PC-9 (cell line): ENCODE results near the gene SERTAD1. TPM values are rescaled to one million over a fixed set of nuclear protein-coding genes. Genes with fewer than 3 reads are reported as not detected.

Experiments used
- BruUV-seq: library from RNA; stranded (reverse); fragments of 400-500 nt; replicated peaks from 2 replicates; lab custom pipeline; 2021; lab: Mats Ljungman, UMichigan
- CTCF ChIA-PET: fragments of 300-600 bp; sonication (Branson Sonifier 250); formaldehyde crosslinking; loops from one replicate; lab custom pipeline; 2022; ENCODE audit warnings: antibody characterized with exemption; lab: Charles Lee
- POLR2A ChIA-PET: fragments of 300-600 bp; sonication (Branson Sonifier 250); formaldehyde crosslinking; loops from one replicate; lab custom pipeline; 2022; ENCODE audit warnings: antibody characterized with exemption; ENCODE audit not compliant: unreplicated experiment; lab: Charles Lee
- DNase-seq, 2 experiments: peaks; one replicate each; pipeline versions ENCODE4 v3.0.0 to v3.0.0-alpha.2; 2015 to 2022; ENCODE audit warnings: mixed read lengths in 1 of 2
- H2AFZ ChIP-seq: fragments of 200-600 bp; sonication (generic); 2 replicates; pipeline ENCODE4 v1.8.1; 2017; ENCODE audit warnings: antibody characterized with exemption
- H3F3A ChIP-seq: fragments of 200-600 bp; sonication (generic); 2 replicates; pipeline ENCODE4 v1.8.1; 2017; ENCODE audit warnings: antibody characterized with exemption, mild to moderate bottlenecking, low read depth; ENCODE audit not compliant: insufficient read depth
- H3K27ac ChIP-seq: fragments of 200-600 bp; sonication (generic); 2 replicates; pipeline ENCODE4 v1.6.1; 2016; ENCODE audit warnings: mixed run types
- H3K27me3 ChIP-seq: fragments of 200-600 bp; sonication (generic); 2 replicates; pipeline ENCODE4 v1.6.1; 2016; ENCODE audit warnings: low read depth, mixed run types; ENCODE audit not compliant: insufficient read depth
- H3K36me3 ChIP-seq: fragments of 200-600 bp; sonication (generic); 2 replicates; pipeline ENCODE4 v1.6.1; 2016; ENCODE audit warnings: low read depth, mixed run types
- H3K4me1 ChIP-seq: fragments of 200-600 bp; sonication (generic); replicated peaks from 2 replicates; pipeline ENCODE4 v1.6.1; 2016; ENCODE audit warnings: mixed run types; ENCODE audit not compliant: insufficient read depth
- H3K4me2 ChIP-seq: fragments of 200-600 bp; sonication (generic); 2 replicates; pipeline ENCODE4 v1.6.1; 2017; ENCODE audit warnings: mixed run types
- H3K4me3 ChIP-seq: fragments of 200-600 bp; sonication (generic); 2 replicates; pipeline ENCODE4 v1.6.1; 2016; ENCODE audit warnings: mixed run types
- H3K79me2 ChIP-seq: fragments of 200-600 bp; sonication (generic); 2 replicates; pipeline ENCODE4 v1.6.1; 2017; ENCODE audit warnings: low read depth, mixed run types
- H3K9me2 ChIP-seq: fragments of 200-600 bp; sonication (generic); 2 replicates; pipeline ENCODE4 v1.8.1; 2017; ENCODE audit warnings: mild to moderate bottlenecking; ENCODE audit not compliant: insufficient read depth
- H3K9me3 ChIP-seq: fragments of 200-600 bp; sonication (generic); 2 replicates; pipeline ENCODE4 v1.8.1; 2016; ENCODE audit warnings: low read depth; ENCODE audit not compliant: insufficient read depth
- H4K20me1 ChIP-seq: fragments of 200-600 bp; sonication (generic); 2 replicates; pipeline ENCODE4 v1.8.1; 2017; ENCODE audit not compliant: insufficient read depth
- CTCF ChIP-seq: fragments of 200-600 bp; sonication (generic); conservative IDR thresholded peaks from 2 replicates; pipeline ENCODE4 v1.6.1; 2017; ENCODE audit warnings: mixed run types, antibody characterized with exemption, mild to moderate bottlenecking, moderate library complexity
- EZH2 ChIP-seq: fragments of 200-600 bp; sonication (generic); IDR thresholded peaks from 2 replicates; pipeline ENCODE4 v1.8.0; 2017; ENCODE audit warnings: antibody characterized with exemption, low read depth
- intact Hi-C: fragments of 100-400 bp; cut with micrococcal nuclease; formaldehyde crosslinking; loops from one replicate; pipeline ENCODE4 v1.10.0; 2022; ENCODE audit not compliant: unreplicated experiment
- total RNA-seq: library from RNA; stranded (reverse); gene quantifications from 2 replicates; pipeline ENCODE4 v1.2.3, GENCODE V29; 2021

The SERTAD1 gene
- total RNA-seq, 1 experiment from 2014 or later = 7.8 TPM

DNA sequence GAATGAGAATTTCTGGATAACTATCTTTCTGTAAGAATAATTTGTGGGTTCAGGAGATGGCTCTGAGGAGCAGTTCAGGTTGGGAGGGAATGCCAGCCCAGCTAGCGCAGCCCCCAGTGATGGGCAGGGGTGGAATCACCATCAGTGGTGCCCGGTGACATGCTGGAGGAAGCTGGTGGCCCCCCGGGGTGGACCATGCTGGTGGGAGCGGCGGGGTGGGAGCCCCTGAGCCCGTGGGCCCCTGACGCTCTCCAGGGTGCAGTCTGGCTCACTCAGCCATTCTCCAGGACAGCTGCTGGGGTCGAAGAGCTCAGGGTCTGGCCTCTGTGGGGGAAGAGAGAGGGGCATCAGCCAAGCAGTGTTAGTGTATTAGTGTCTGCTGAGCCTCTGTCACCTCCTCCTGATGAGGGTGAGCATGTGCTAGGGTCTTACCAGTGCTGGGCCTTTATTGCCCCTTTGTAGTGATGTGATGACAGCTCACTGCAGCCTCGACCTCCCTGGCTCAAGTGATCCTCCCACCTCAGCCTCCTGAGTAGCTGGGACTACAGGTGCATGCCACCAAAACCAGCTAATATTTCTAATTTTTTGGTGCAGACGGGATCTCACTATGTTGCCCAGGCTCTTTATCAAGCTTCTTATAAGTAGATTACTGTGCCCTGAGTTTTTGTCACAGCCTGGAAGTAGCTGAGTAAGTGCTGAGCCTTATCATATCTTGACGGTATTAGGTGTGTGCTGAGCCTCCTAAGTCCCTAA is 46.2 kb downstream of the SERTAD1 start:
- Histone ChIP-seq H3K4me2 (no peak overlapping the region), H3K27ac (no peak overlapping the region), H3K36me3 (no peaks in the 10 kb centered on the region), H3F3A (no peaks in the 10 kb centered on the region), H3K9me2 (no peaks in the 10 kb centered on the region), H3K27me3 (no peaks in the 10 kb centered on the region), H3K4me1 (no peaks in the 10 kb centered on the region), H2AFZ (no peak overlapping the region), H3K4me3 (no peak overlapping the region), H3K79me2 (no peaks in the 10 kb centered on the region), H4K20me1 (no peaks in the 10 kb centered on the region), H3K9me3 (no peaks in the 10 kb centered on the region)
- ChIA-PET POLR2A (no interaction called here), CTCF (no interaction called here)
- TF ChIP-seq CTCF (no peak), EZH2 (no peak)
- intact Hi-C loops = no loop called here
- no peak for DNase-seq
- BruUV-seq = no TSS peak

- DNase-seq = no peak
- no TSS peak for BruUV-seq
- H3K4me2 ChIP-seq = no peak overlapping the region
- H3K9me2 ChIP-seq = no peaks in the 10 kb centered on the region
- CTCF ChIA-PET = no interaction called here
- no peaks in the 10 kb centered on the region for H3K27me3 ChIP-seq
- H3K79me2 ChIP-seq = no peaks in the 10 kb centered on the region
- no peaks in the 10 kb centered on the region for H3F3A ChIP-seq
- H3K4me3 ChIP-seq = no peak overlapping the region
- no peaks in the 10 kb centered on the region for H4K20me1 ChIP-seq
- H3K27ac ChIP-seq = no peak overlapping the region
- H3K9me3 ChIP-seq = no peaks in the 10 kb centered on the region
- no peak overlapping the region for H2AFZ ChIP-seq
- no peaks in the 10 kb centered on the region for H3K4me1 ChIP-seq
- no peak for TF ChIP-seq CTCF
- no peak for TF ChIP-seq EZH2
- POLR2A ChIA-PET = no interaction called here
- H3K36me3 ChIP-seq = no peaks in the 10 kb centered on the region
- intact Hi-C loops = no loop called here
Observed at GRCh38 chr19:40378509-40378908, 47.3 kb downstream of the SERTAD1 start.

GRCh38 chr19:40377876-40378385 is 47.9 kb downstream of the SERTAD1 start:
- TF ChIP-seq CTCF = no peak
- TF ChIP-seq EZH2 = no peak
- H3K4me3 ChIP-seq = no peak overlapping the region

More at GRCh38 chr19:40377876-40378385, 47.9 kb downstream of the SERTAD1 start:
- no peaks in the 10 kb centered on the region for H3K9me2 ChIP-seq
- no peaks in the 10 kb centered on the region for H4K20me1 ChIP-seq
- intact Hi-C loops = no loop called here
- ChIA-PET POLR2A (no interaction called here), CTCF (no interaction called here)
- H3K27me3 ChIP-seq = no peaks in the 10 kb centered on the region
- no peaks in the 10 kb centered on the region for H3F3A ChIP-seq
- H2AFZ ChIP-seq = no peak overlapping the region
- TSS peak; percentile 72 for BruUV-seq
- H3K4me2 ChIP-seq = no peak overlapping the region
- no peak for DNase-seq
- H3K27ac ChIP-seq = no peak overlapping the region
- no peaks in the 10 kb centered on the region for H3K79me2 ChIP-seq
- no peaks in the 10 kb centered on the region for H3K36me3 ChIP-seq
- H3K9me3 ChIP-seq = no peaks in the 10 kb centered on the region
- H3K4me1 ChIP-seq = no peaks in the 10 kb centered on the region
